PC-3 (cell line): ENCODE results near the gene DLG1. TPM values are rescaled to one million over a fixed set of nuclear protein-coding genes. Genes with fewer than 3 reads are reported as not detected.

Experiments
- ATAC-seq: fragments of 200-7000 bp; cut with Tn5 transposase; 2 replicates; pipeline ENCODE4 v1.9.1; 2020; ENCODE audit warnings: mild to moderate bottlenecking, moderate library complexity
- BruUV-seq: library from RNA; stranded (reverse); fragments of 400-500 nt; replicated peaks from 2 replicates; lab custom pipeline; 2021; lab: Mats Ljungman, UMichigan
- CTCF ChIA-PET: fragments of 300-600 bp; sonication (Branson Sonifier 250); formaldehyde crosslinking; loops from one replicate; lab custom pipeline; 2022; ENCODE audit warnings: antibody characterized with exemption; lab: Charles Lee
- POLR2A ChIA-PET: fragments of 300-600 bp; sonication (Branson Sonifier 250); formaldehyde crosslinking; loops from one replicate; lab custom pipeline; 2022; ENCODE audit warnings: antibody characterized with exemption; ENCODE audit not compliant: unreplicated experiment; lab: Charles Lee
- DNase-seq: peaks from one replicate; pipeline ENCODE4 v3.0.0-alpha.2; 2015
- H2AFZ ChIP-seq: fragments of 300-600 bp; sonication (generic); 2 replicates; pipeline ENCODE4 v1.6.0; 2016; ENCODE audit warnings: antibody characterized with exemption, low read length
- H3F3A ChIP-seq: fragments of 300-600 bp; sonication (generic); one replicate; pipeline ENCODE4 v1.6.0; 2017; ENCODE audit warnings: antibody characterized with exemption, low read length, control low read depth, mild to moderate bottlenecking; ENCODE audit not compliant: unreplicated experiment
- H3K27ac ChIP-seq: fragments of 300-600 bp; sonication (generic); 2 replicates; pipeline ENCODE4 v1.5.1; 2016; ENCODE audit warnings: mild to moderate bottlenecking, low read length
- H3K27me3 ChIP-seq: fragments of 300-600 bp; sonication (generic); 2 replicates; pipeline ENCODE4 v1.6.1; 2016; ENCODE audit warnings: low read length, mixed read lengths
- H3K36me3 ChIP-seq: fragments of 300-600 bp; sonication (generic); 2 replicates; pipeline ENCODE4 v1.6.1; 2016; ENCODE audit warnings: low read depth, mixed run types, low read length, mixed read lengths
- H3K4me1 ChIP-seq: fragments of 300-600 bp; sonication (generic); 2 replicates; pipeline ENCODE4 v1.5.1; 2016; ENCODE audit warnings: low read length; ENCODE audit not compliant: insufficient read depth
- H3K4me2 ChIP-seq: fragments of 300-600 bp; sonication (generic); 2 replicates; pipeline ENCODE4 v1.6.0; 2016; ENCODE audit warnings: low read length
- H3K4me3 ChIP-seq: fragments of 300-600 bp; sonication (generic); 2 replicates; pipeline ENCODE4 v1.5.1; 2016; ENCODE audit warnings: mild to moderate bottlenecking, low read length, mixed read lengths
- H3K79me2 ChIP-seq: fragments of 300-600 bp; sonication (generic); 2 replicates; pipeline ENCODE4 v1.6.1; 2017; ENCODE audit warnings: low read length, mixed read lengths
- H3K9ac ChIP-seq: fragments of 300-600 bp; sonication (generic); 2 replicates; pipeline ENCODE4 v1.6.0; 2016; ENCODE audit warnings: mild to moderate bottlenecking, low read length
- H3K9me2 ChIP-seq: fragments of 300-600 bp; sonication (generic); replicated peaks from 2 replicates; pipeline ENCODE4 v1.6.1; 2016; ENCODE audit warnings: mixed run types, low read length, mixed read lengths
- H3K9me3 ChIP-seq: fragments of 300-600 bp; sonication (generic); 2 replicates; pipeline ENCODE4 v1.6.1; 2016; ENCODE audit warnings: low read length, mixed read lengths
- H4K20me1 ChIP-seq: fragments of 300-600 bp; sonication (generic); 2 replicates; pipeline ENCODE4 v1.6.1; 2016; ENCODE audit warnings: low read length, mixed read lengths
- CTCF ChIP-seq: fragments of 300-600 bp; sonication (generic); conservative IDR thresholded peaks from 2 replicates; pipeline ENCODE4 v1.5.1; 2017; ENCODE audit warnings: antibody characterized with exemption, low read depth, mild to moderate bottlenecking, low read length
- EZH2 ChIP-seq: fragments of 300-600 bp; sonication (generic); IDR thresholded peaks from one replicate; pipeline ENCODE4 v1.6.1; 2017; ENCODE audit warnings: antibody characterized with exemption, mild to moderate bottlenecking, low read length; ENCODE audit not compliant: unreplicated experiment
- EZH2phosphoT487 ChIP-seq: fragments of 300-600 bp; sonication (generic); IDR thresholded peaks from 2 replicates; pipeline ENCODE4 v1.6.1; 2018; ENCODE audit warnings: mild to moderate bottlenecking, antibody characterized with exemption, low read length, borderline replicate concordance
- intact Hi-C: fragments of 100-400 bp; cut with micrococcal nuclease; formaldehyde crosslinking; loops from 2 replicates; pipeline ENCODE4 v1.9.0; 2023
- total RNA-seq: library from RNA; depleted of rRNA; stranded (reverse); fragments of >200 nt; gene quantifications from 2 replicates; pipeline ENCODE4 v1.2.3, GENCODE V29; 2014

The DLG1 gene
- total RNA-seq, 1 experiment from 2014 or later: 60.8 TPM

GRCh38 chr3:197026481-197026866 is 271.9 kb downstream of the DLG1 start:
- TF ChIP-seq EZH2 (no peak), EZH2phosphoT487 (no peak), CTCF (no peak)
- no peaks in the 10 kb centered on the region for H4K20me1 ChIP-seq
- H3K4me2 ChIP-seq: no peak overlapping the region
- peaks cover 4% of the 10 kb centered on the region; the same call in 1 of the 2 replicates for H3K36me3 ChIP-seq
- DNase-seq (no peak), ATAC-seq (no peak)
- H3K27me3 ChIP-seq: no peaks in the 10 kb centered on the region
- peaks cover 23% of the 10 kb centered on the region for H3K79me2 ChIP-seq
- H2AFZ ChIP-seq: no peak overlapping the region
- ChIA-PET CTCF (no interaction called here), POLR2A (no interaction called here)
- H3K4me3 ChIP-seq: no peak overlapping the region
- no peaks in the 10 kb centered on the region for H3K9me3 ChIP-seq
- H3K9ac ChIP-seq: no peak overlapping the region
- no peaks in the 10 kb centered on the region for H3K9me2 ChIP-seq
- no peak overlapping the region for H3K27ac ChIP-seq
- H3F3A ChIP-seq: no peaks in the 10 kb centered on the region
- BruUV-seq: no TSS peak
- peaks cover 33% of the 10 kb centered on the region for H3K4me1 ChIP-seq
- intact Hi-C loops: no loop called here

GRCh38 chr3:197025736-197026480 is 272.5 kb downstream of the DLG1 start:
- Histone ChIP-seq H3K36me3 (peaks cover 4% of the 10 kb centered on the region; the same call in 1 of the 2 replicates), H3K4me3 (no peak overlapping the region), H3K27me3 (no peaks in the 10 kb centered on the region), H2AFZ (no peak overlapping the region), H3K27ac (no peak overlapping the region), H3K4me1 (peaks cover 29% of the 10 kb centered on the region), H3K9me2 (no peaks in the 10 kb centered on the region), H3K9ac (no peak overlapping the region), H3K79me2 (peaks cover 23% of the 10 kb centered on the region), H3K4me2 (no peak overlapping the region), H4K20me1 (no peaks in the 10 kb centered on the region), H3F3A (no peaks in the 10 kb centered on the region), H3K9me3 (no peaks in the 10 kb centered on the region)
- CTCF ChIA-PET: no interaction called here
- no peak for TF ChIP-seq EZH2
- TF ChIP-seq CTCF: no peak
- no peak for TF ChIP-seq EZH2phosphoT487
- BruUV-seq: no TSS peak
- POLR2A ChIA-PET: no interaction called here
- DNase-seq (no peak), ATAC-seq (no peak)
- intact Hi-C loops: no loop called here
